Measurements from ENCODE around the gene SFXN5.

- TF ChIP-seq EZH2phosphoT487 (IDR thresholded peaks at IDR 0.05; ENCODE audit: insufficient read depth, low read depth) (no peak), EZH2 (IDR thresholded peaks at IDR 0.05; ENCODE audit: insufficient read depth, poor library complexity, severe bottlenecking) (no peak)
Observed at GRCh38 chr2:72932045-72932740, 139.3 kb downstream of the SFXN5 start.
